K562 (cell line): ENCODE data around the gene CCDC50. TPM values are rescaled to one million over a fixed set of nuclear protein-coding genes. Genes with fewer than 3 reads are reported as not detected.

ENCODE experiments used
- BRD9 ChIP-seq: fragments of 450-650 bp; IDR thresholded peaks from 2 replicates; pipeline ENCODE4 v1.6.1; 2018; ENCODE audit warnings: low read depth; ENCODE audit not compliant: partially characterized antibody
- DIDO1 ChIP-seq: fragments of 450-650 bp; IDR thresholded peaks from 2 replicates; pipeline ENCODE4 v1.6.1; 2016; ENCODE audit warnings: low read depth, missing biosample characterization, missing genetic modification characterization
- E2F6 ChIP-seq, 2 experiments: IDR thresholded peaks; 2 replicates each; pipeline ENCODE4 v1.6.1; 2011; ENCODE audit warnings: borderline replicate concordance in 1 of 2, control low read depth in 1 of 2, low read depth in 1 of 2, low read length in 1 of 2, mild to moderate bottlenecking in 1 of 2, mixed read lengths in 1 of 2, moderate library complexity in 1 of 2; ENCODE audit not compliant: insufficient read depth in 1 of 2, insufficient read length in 1 of 2, poor library complexity in 1 of 2, severe bottlenecking in 1 of 2; ENCODE audit errors: extremely low read depth in 1 of 2
- ID3 ChIP-seq, 2 experiments: fragments of 250-450 bp in 1 of 2; fragments of 450-650 bp in 1 of 2; sonication (Bioruptor Pico) in 1 of 2; IDR thresholded peaks; 2 replicates each; pipeline versions ENCODE4 v1.6.1 to v1.8.0; 2016 to 2021; ENCODE audit warnings: mild to moderate bottlenecking in 2 of 2, moderate library complexity in 2 of 2, missing compliant biosample characterization in 1 of 2, missing genetic modification characterization in 1 of 2
- IFI16 ChIP-seq: fragments of 250-450 bp; sonication (Bioruptor Pico); IDR thresholded peaks from 2 replicates; pipeline ENCODE4 v2.1.2; 2022; ENCODE audit warnings: mild to moderate bottlenecking, inconsistent platforms
- KAT8 ChIP-seq: fragments of 450-650 bp; IDR thresholded peaks from 2 replicates; pipeline ENCODE4 v1.6.1; 2016; ENCODE audit warnings: low read depth, mild to moderate bottlenecking
- MLX ChIP-seq, 2 experiments: fragments of 450-650 bp in 1 of 2; sonication (generic) in 1 of 2; formaldehyde crosslinking; conservative IDR thresholded peaks; 2 replicates each; pipeline versions ENCODE4 v1.4.0 to v1.8.1; 2020 to 2022; ENCODE audit warnings: mild to moderate bottlenecking in 1 of 2, missing genetic modification reagents in 1 of 2
- MXD1 ChIP-seq: fragments of 250-450 bp; sonication (Bioruptor Pico); IDR thresholded peaks from 2 replicates; pipeline ENCODE4 v1.8.0; 2021; ENCODE audit warnings: borderline replicate concordance, mild to moderate bottlenecking, moderate library complexity; ENCODE audit not compliant: poor library complexity, severe bottlenecking
- MXI1 ChIP-seq: IDR thresholded peaks from 2 replicates; pipeline ENCODE4 v1.6.1; 2011; ENCODE audit warnings: low read depth, mild to moderate bottlenecking, improper control_type of control experiment, low read length
- RAD51 ChIP-seq: fragments of 450-650 bp; IDR thresholded peaks from 2 replicates; pipeline ENCODE4 v1.7.1; 2016; ENCODE audit warnings: low read depth, mild to moderate bottlenecking, borderline replicate concordance
- SAP30 ChIP-seq: fragments of 200-600 bp; sonication (generic); IDR thresholded peaks from 2 replicates; pipeline ENCODE4 v1.6.1; 2012; ENCODE audit warnings: borderline replicate concordance, low read depth, mild to moderate bottlenecking, moderate library complexity, low read length, control low read depth, inconsistent platforms; ENCODE audit not compliant: insufficient read depth, poor library complexity, severe bottlenecking
- ZBTB49 ChIP-seq: sonication (generic); formaldehyde crosslinking; IDR thresholded peaks from 2 replicates; pipeline ENCODE4 v1.8.0; 2022; ENCODE audit warnings: missing genetic modification reagents, mild to moderate bottlenecking, borderline replicate concordance
- ZNF146 ChIP-seq: IDR thresholded peaks from one replicate; pipeline ENCODE4 v1.6.1; 2018; ENCODE audit warnings: missing compliant biosample characterization; ENCODE audit not compliant: unreplicated experiment
- ZNF282 ChIP-seq: sonication (generic); formaldehyde crosslinking; IDR thresholded peaks from 2 replicates; pipeline ENCODE4 v1.8.1; 2023; ENCODE audit warnings: missing genetic modification reagents
- ZNF398 ChIP-seq: fragments of 250-450 bp; sonication (Bioruptor Pico); IDR thresholded peaks from 2 replicates; pipeline ENCODE4 v1.8.0; 2021; ENCODE audit warnings: moderate library complexity, mild to moderate bottlenecking, inconsistent platforms
- ZNF551 ChIP-seq: fragments of 250-450 bp; sonication (Bioruptor Pico); IDR thresholded peaks from 2 replicates; pipeline ENCODE4 v1.5.0; 2021; ENCODE audit warnings: mild to moderate bottlenecking, moderate library complexity
- polyA plus RNA-seq, 8 experiments: library from polyadenylated mRNA; depleted of rRNA in 4 of 8; stranded (reverse) in 5 of 8; unstranded in 3 of 8; fragments of >200 nt; fragmentation: Nextera tagmentation in 2 of 8; fragmentation: Illumina TruSeq in 1 of 8; extraction: Ambion mirVana in 2 of 8; extraction: Trizol in 1 of 8; gene quantifications; 2 replicates each; pipeline versions ENCODE4 v1.2.1 to v1.2.3, GENCODE V29; 2011 to 2014; ENCODE audit warnings: inconsistent platforms in 1 of 8, missing spikeins in 1 of 8
- total RNA-seq, 7 experiments: library from RNA; depleted of rRNA in 6 of 7; stranded (reverse); fragments of >200 nt in 6 of 7; fragmentation: Illumina TruSeq in 2 of 7; extraction: Trizol in 2 of 7; gene quantifications; 2 replicates each; pipeline versions ENCODE4 v1.2.1 to v1.2.3, GENCODE V29; 2011 to 2021; ENCODE audit warnings: low replicate concordance in 1 of 7
- TF ChIP-seq, protein P1 (sequence below): sonication (generic); formaldehyde crosslinking; IDR thresholded peaks from 2 replicates; pipeline ENCODE4 v1.8.0; 2022; ENCODE audit warnings: mild to moderate bottlenecking, low read depth, missing genetic modification reagents

Gene CCDC50
- total and polyA plus RNA-seq, 9 of the 15 experiments (the other 6 are each of a cell fraction or from before 2014, with no cell fraction given): 8.4 to 63.4 (median 40.4) TPM

DNA sequence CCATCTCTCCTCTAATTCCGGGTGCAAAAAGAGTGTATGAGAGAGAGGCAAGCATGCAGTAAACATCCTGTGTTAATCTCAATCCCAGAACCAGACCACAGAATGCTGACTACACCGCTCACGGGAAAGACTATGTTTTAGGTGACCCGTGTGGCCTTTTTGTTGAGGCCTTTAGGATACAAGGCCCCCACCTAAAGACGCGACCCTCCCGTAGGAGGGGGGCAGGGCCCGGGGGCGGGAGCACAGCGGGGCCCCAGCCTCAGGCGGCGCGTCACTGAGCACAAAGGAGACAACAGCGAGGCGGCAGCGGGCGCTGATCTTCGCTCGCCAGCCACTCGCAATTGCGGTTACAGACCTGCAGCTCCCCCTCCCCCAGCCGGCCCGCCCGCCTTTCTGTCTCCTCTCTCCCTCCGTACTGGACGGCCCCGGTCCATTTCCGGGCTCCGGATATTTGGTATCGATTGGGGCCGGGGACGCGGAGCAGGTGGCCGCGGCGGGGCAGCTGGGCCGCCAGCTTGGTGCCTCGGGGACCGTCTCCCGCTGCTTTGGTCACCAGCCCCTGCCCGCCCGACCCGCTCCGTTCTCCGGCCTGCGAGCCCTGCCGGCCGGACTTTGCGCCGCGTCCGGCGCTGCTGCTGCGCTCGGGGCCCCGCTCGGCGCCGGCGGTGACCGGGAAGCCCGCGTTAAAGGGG lies at the start of gene CCDC50 (continued):
- TF ChIP-seq MLX (CRISPR knock-in tag; conservative IDR thresholded peaks at IDR 0.05) (no peak), ZBTB49 (CRISPR knock-in tag) (no peak), ID3 (CRISPR knock-in tag; IDR thresholded peaks at IDR 0.05) (no peak), ID3 (tag; IDR thresholded peaks at IDR 0.05) (no peak), IFI16 (CRISPR knock-in tag) (no peak), ZNF282 (CRISPR knock-in tag) (no peak), RAD51 (no peak), ZNF551 (CRISPR knock-in tag) (no peak), KAT8 (no peak), SAP30 (no peak), BRD9 (no peak), ZNF398 (CRISPR knock-in tag) (no peak), MXD1 (no peak), E2F6 (IDR thresholded peaks at IDR 0.05; ENCODE audit: borderline replicate concordance in 1 of 2, extremely low read depth in 1 of 2, insufficient read depth in 1 of 2, insufficient read length in 1 of 2, low read depth in 1 of 2, low read length in 1 of 2, poor library complexity in 1 of 2, severe bottlenecking in 1 of 2) (peak in 1 of 2 experiments; percentile 68), DIDO1 (no peak), MXI1 (no peak), ZNF146 (no peak)
- TF ChIP-seq, protein P1, sequence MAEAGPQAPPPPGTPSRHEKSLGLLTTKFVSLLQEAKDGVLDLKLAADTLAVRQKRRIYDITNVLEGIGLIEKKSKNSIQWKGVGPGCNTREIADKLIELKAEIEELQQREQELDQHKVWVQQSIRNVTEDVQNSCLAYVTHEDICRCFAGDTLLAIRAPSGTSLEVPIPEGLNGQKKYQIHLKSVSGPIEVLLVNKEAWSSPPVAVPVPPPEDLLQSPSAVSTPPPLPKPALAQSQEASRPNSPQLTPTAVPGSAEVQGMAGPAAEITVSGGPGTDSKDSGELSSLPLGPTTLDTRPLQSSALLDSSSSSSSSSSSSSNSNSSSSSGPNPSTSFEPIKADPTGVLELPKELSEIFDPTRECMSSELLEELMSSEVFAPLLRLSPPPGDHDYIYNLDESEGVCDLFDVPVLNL: no peak
